Measurements from ENCODE around the gene GRPEL2. TPM values are rescaled to one million over a fixed set of nuclear protein-coding genes. Genes with fewer than 3 reads are reported as not detected.

Gene GRPEL2
- total and polyA plus RNA-seq, 2 of the 8 experiments (the other 6 are each of a cell fraction or from before 2014, with no cell fraction given), result 11.2 to 52.2 TPM

DNA sequence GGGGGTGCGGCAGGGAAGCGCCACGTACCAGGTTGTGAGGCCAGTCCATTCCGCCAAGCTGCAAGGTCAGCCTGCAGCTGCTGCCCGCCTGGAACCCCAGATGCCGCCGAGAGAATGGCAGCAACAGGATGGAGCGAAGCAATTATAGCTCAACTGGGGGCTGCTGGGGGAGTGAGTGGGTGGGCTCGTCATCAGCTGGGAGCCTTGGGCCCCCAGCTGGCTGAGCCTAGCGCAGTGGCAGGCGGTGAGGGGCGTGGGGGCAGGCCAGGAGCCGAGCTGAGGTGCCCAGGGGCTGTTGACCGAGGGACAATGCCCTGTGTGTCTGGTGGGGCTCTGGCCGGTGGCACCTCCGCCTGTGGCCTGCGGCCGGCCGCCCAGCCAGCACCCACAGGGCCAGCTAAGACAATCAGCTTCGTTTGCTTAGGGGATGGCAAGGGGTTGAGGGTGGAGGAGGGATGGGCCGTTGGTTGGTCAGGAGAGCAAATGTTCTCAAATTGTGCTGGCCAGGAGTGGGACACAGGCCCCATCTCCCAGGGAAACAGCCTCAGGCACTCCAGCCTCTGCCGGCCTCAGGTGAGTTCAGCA is 34.0 kb downstream of the GRPEL2 start, which contains the start of gene IL17B:
IL17B (minus strand) TSS at position 116 of the 585 bp plus-strand sequence; CDS start at position 49, 67 bp downstream.
- Histone ChIP-seq H3K9ac (replicated peaks in 1 of 4; ENCODE audit: extremely low read depth in 1 of 4, low read depth in 3 of 4, low read length in 3 of 4) (no peak within 1 kb of the TSS), H3K27me3 (replicated peaks in 1 of 4; ENCODE audit: control insufficient read depth in 3 of 4, extremely low read depth in 1 of 4, insufficient read depth in 3 of 4, low read length in 3 of 4) (no peaks in the 10 kb centered on the region), H3K27ac (ENCODE audit: low read depth, low read length) (no peak within 1 kb of the TSS; the same call in 1 of the 2 replicates), H4K91ac (replicated peaks; ENCODE audit: insufficient read length, low read length) (no peak within 1 kb of the TSS), H2AK5ac (ENCODE audit: low read depth, low read length) (no peak within 1 kb of the TSS; the same call in 1 of the 2 replicates), H3K4ac (replicated peaks; ENCODE audit: insufficient read length, low read depth, low read length) (no peak within 1 kb of the TSS), H3K23ac (ENCODE audit: insufficient read length) (no peak within 1 kb of the TSS), H2BK12ac (ENCODE audit: low read depth, low read length) (no peak within 1 kb of the TSS), H3K36me3 (ENCODE audit: control insufficient read depth in 2 of 4, insufficient read depth in 4 of 4, low read length in 3 of 4) (no peaks in the 10 kb centered on the region), H2BK120ac (replicated peaks; ENCODE audit: low read depth, low read length) (no peak within 1 kb of the TSS), H3K4me3 (ENCODE audit: extremely low read depth in 1 of 4, insufficient read depth in 2 of 4, low read depth in 3 of 4, low read length in 4 of 4) (no peak within 1 kb of the TSS), H4K8ac (ENCODE audit: extremely low read depth, insufficient read depth, low read length) (no peak within 1 kb of the TSS; the same call in 1 of the 2 replicates), H2BK15ac (ENCODE audit: low read length) (no peak within 1 kb of the TSS), H3K79me1 (ENCODE audit: low read depth, low read length) (no peaks in the 10 kb centered on the region), H2BK5ac (ENCODE audit: low read depth, low read length) (no peak within 1 kb of the TSS), H2BK20ac (ENCODE audit: low read length) (no peak within 1 kb of the TSS), H3K79me2 (ENCODE audit: control insufficient read depth in 1 of 2, insufficient read depth in 2 of 2, low read length in 2 of 2) (no peaks in the 10 kb centered on the region), H4K5ac (ENCODE audit: insufficient read length, low read depth, low read length) (no peak within 1 kb of the TSS), H3K23me2 (ENCODE audit: low read depth, low read length) (no peaks in the 10 kb centered on the region), H3K4me1 (replicated peaks in 1 of 4; ENCODE audit: control insufficient read depth in 3 of 4, insufficient read depth in 4 of 4, low read length in 3 of 4) (no peaks in the 10 kb centered on the region; a peak in 4 of 7 replicates), H3K4me2 (ENCODE audit: insufficient read depth in 1 of 2, low read depth in 2 of 2, low read length in 2 of 2) (no peak within 1 kb of the TSS), H3K14ac (ENCODE audit: insufficient read length) (no peak within 1 kb of the TSS), H4K20me1 (replicated peaks in 1 of 2; ENCODE audit: control insufficient read depth in 1 of 2, insufficient read depth in 2 of 2, low read length in 2 of 2) (no peaks in the 10 kb centered on the region), H2AFZ (ENCODE audit: low read length) (no peak within 1 kb of the TSS), H3K9me3 (ENCODE audit: insufficient read depth in 2 of 2, low read depth in 1 of 2, low read length in 1 of 2) (no peaks in the 10 kb centered on the region), H3K56ac (replicated peaks; ENCODE audit: insufficient read length, low read depth, low read length) (no peak within 1 kb of the TSS), H3K18ac (ENCODE audit: extremely low read depth, low read length) (no peak within 1 kb of the TSS; the same call in 1 of the 2 replicates)
- WGBS, 2 experiments (ENCODE audit: extremely low coverage in 1 of 2, insufficient coverage in 1 of 2, insufficient read length in 1 of 2, insufficient replicate concordance in 2 of 2, low coverage in 1 of 2, low lambda C conversion rate in 2 of 2, missing lambda C conversion rate in 1 of 2), result 93% methylated on average over 21 of the region's 22 CpGs; no CpG with 5 or more reads in 1 of the 2 experiments
- POLR2A ChIA-PET (ENCODE audit: partially characterized antibody), result no interaction called here
- no peak for DNase-seq (ENCODE audit: low read depth in 1 of 2, low spot score in 2 of 2)
- no peak for FAIRE-seq
- CTCF ChIA-PET (ENCODE audit: partially characterized antibody), result interaction anchor here (1.0 to 46.1 kb wide), 13 partner anchors 8 to 183 kb away, joined by 3 to 1310 read pairs (median 4); no protein-coding TSS in a partner anchor
- TF ChIP-seq TCF12 (IDR thresholded peaks at IDR 0.05; ENCODE audit: low read depth, low read length) (no peak), SP1 (IDR thresholded peaks at IDR 0.05; ENCODE audit: low read depth, low read length) (no peak), CTCF (IDR thresholded peaks at IDR 0.05; ENCODE audit: control extremely low read depth in 1 of 3, insufficient read depth in 1 of 3, low read depth in 1 of 3, low read length in 3 of 3) (no peak), ZNF274 (IDR thresholded peaks at IDR 0.05; ENCODE audit: borderline replicate concordance, extremely low read depth, low read length) (no peak), RAD21 (IDR thresholded peaks at IDR 0.05 in 1 of 2, conservative IDR thresholded peaks at IDR 0.05 in 1 of 2; ENCODE audit: low read depth in 2 of 2, low read length in 2 of 2) (no peak), YY1 (IDR thresholded peaks at IDR 0.05; ENCODE audit: low read depth, low read length) (no peak), CREB1 (IDR thresholded peaks at IDR 0.05) (no peak), NANOG (IDR thresholded peaks at IDR 0.05; ENCODE audit: insufficient read depth, low read depth, low read length, poor library complexity, severe bottlenecking) (no peak), BCL11A (IDR thresholded peaks at IDR 0.05; ENCODE audit: low read depth in 2 of 2, low read length in 2 of 2) (no peak), EZH2 (IDR thresholded peaks at IDR 0.05; ENCODE audit: low read depth, low read length, severe bottlenecking) (no peak)

All from H1 (cell line).